ENCODE measurements around the gene FAM120A.

DNA sequence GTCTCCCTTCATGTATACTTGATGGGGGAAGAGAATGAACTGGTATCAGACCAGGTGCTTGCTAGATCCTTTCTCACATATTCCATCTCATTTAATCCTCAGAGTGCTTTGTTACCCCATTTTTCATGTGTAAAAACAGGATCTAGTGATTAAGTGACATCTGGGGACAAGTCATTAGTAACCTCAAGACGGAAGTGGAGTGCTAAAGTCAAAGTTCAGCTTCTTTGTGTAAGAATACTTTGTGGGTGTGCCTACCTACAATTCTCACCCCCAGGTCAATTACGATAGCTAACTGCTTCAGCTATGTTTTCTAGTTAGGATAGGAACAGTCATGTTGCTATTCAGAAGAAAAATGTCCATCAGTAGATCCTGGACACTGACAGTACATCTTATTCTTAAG is 5.0 kb downstream of the FAM120A start:
- TF ChIP-seq EP300 (IDR thresholded peaks at IDR 0.05) (no peak), POLR2A (IDR thresholded peaks at IDR 0.05) (no peak)
- TF ChIP-seq, protein P1, sequence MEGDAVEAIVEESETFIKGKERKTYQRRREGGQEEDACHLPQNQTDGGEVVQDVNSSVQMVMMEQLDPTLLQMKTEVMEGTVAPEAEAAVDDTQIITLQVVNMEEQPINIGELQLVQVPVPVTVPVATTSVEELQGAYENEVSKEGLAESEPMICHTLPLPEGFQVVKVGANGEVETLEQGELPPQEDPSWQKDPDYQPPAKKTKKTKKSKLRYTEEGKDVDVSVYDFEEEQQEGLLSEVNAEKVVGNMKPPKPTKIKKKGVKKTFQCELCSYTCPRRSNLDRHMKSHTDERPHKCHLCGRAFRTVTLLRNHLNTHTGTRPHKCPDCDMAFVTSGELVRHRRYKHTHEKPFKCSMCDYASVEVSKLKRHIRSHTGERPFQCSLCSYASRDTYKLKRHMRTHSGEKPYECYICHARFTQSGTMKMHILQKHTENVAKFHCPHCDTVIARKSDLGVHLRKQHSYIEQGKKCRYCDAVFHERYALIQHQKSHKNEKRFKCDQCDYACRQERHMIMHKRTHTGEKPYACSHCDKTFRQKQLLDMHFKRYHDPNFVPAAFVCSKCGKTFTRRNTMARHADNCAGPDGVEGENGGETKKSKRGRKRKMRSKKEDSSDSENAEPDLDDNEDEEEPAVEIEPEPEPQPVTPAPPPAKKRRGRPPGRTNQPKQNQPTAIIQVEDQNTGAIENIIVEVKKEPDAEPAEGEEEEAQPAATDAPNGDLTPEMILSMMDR (IDR thresholded peaks at IDR 0.05): no peak
